HCT116 (cell line): Measurements from ENCODE around the gene USP31. TPM values are rescaled to one million over a fixed set of nuclear protein-coding genes. Genes with fewer than 3 reads are reported as not detected.

Source experiments
- ATAC-seq: fragments of 200-7000 bp; cut with Tn5 transposase; 2 replicates; pipeline ENCODE4 v1.9.1; 2020; ENCODE audit warnings: mild to moderate bottlenecking, moderate library complexity
- BruUV-seq: library from RNA; stranded (reverse); fragments of 400-500 nt; replicated peaks from 2 replicates; lab custom pipeline; 2021; lab: Mats Ljungman, UMichigan
- CTCF ChIA-PET: fragments of 300-600 bp; sonication (Branson Sonifier 250); formaldehyde crosslinking; loops from one replicate; lab custom pipeline; 2021; ENCODE audit warnings: antibody characterized with exemption; lab: Charles Lee
- POLR2A ChIA-PET: fragments of 300-600, 350-600 bp; sonication (Branson Sonifier 250); formaldehyde crosslinking; loops from one replicate; lab custom pipeline; 2021; ENCODE audit warnings: antibody characterized with exemption; lab: Charles Lee
- RAD21 ChIA-PET, 2 experiments: fragments of 300-600 bp; sonication (Branson Sonifier 250); formaldehyde crosslinking; loops; one replicate each; lab custom pipeline; 2023; ENCODE audit warnings: low total read pairs in 2 of 2; ENCODE audit not compliant: uncharacterized antibody in 2 of 2, unreplicated experiment in 2 of 2, low non-redundant PET in 1 of 2; lab: Charles Lee
- DNase-seq: peaks from one replicate; pipeline ENCODE4 v3.0.0-alpha.2; 2010; ENCODE audit warnings: low read depth, low spot score
- H2AFZ ChIP-seq: fragments of 200-600 bp; shearing (Covaris generic), sonication (generic); 2 replicates; pipeline ENCODE4 v1.6.1; 2017; ENCODE audit warnings: low read depth, mixed run types, mixed read lengths, antibody characterized with exemption, low read length; ENCODE audit not compliant: poor library complexity, severe bottlenecking
- H3K27ac ChIP-seq: 2 replicates; pipeline ENCODE4 v1.5.1; 2012; ENCODE audit warnings: low read depth, low read length
- H3K27me3 ChIP-seq: fragments of 200-600 bp; sonication (generic); 2 replicates; pipeline ENCODE4 v1.6.1; 2016; ENCODE audit warnings: mixed run types, low read length, mixed read lengths; ENCODE audit not compliant: insufficient read depth
- H3K36me3 ChIP-seq, 2 experiments: fragments of 200-500 bp in 1 of 2; fragments of 200-600 bp in 1 of 2; sonication (Bioruptor generic) in 1 of 2; sonication (generic) in 1 of 2; 2 replicates each; pipeline versions ENCODE4 v1.5.1 to v1.6.1; 2014 to 2016; ENCODE audit warnings: low read length in 2 of 2, inconsistent platforms in 1 of 2, mixed read lengths in 1 of 2, mixed run types in 1 of 2; ENCODE audit not compliant: insufficient read depth in 2 of 2, control insufficient read depth in 1 of 2
- H3K4me1 ChIP-seq, 2 experiments: fragments of 200-600 bp in 1 of 2; sonication (generic) in 1 of 2; 2 replicates each; pipeline versions ENCODE4 v1.5.1 to v1.6.1; 2012 to 2017; ENCODE audit warnings: low read length in 2 of 2, inconsistent platforms in 1 of 2, mild to moderate bottlenecking in 1 of 2, mixed read lengths in 1 of 2, mixed run types in 1 of 2, moderate library complexity in 1 of 2; ENCODE audit not compliant: insufficient read depth in 2 of 2, control insufficient read depth in 1 of 2
- H3K4me2 ChIP-seq: fragments of 200-600 bp; sonication (generic); 2 replicates; pipeline ENCODE4 v1.6.1; 2017; ENCODE audit warnings: mixed run types, low read length, mixed read lengths
- H3K4me3 ChIP-seq, 2 experiments: fragments of 200-600 bp in 1 of 2; sonication (generic) in 1 of 2; replicated peaks in 1 of 2; 2 replicates each; pipeline ENCODE4 v1.5.1; 2011 to 2016; ENCODE audit warnings: low read length in 2 of 2, control low read depth in 1 of 2, low read depth in 1 of 2, mild to moderate bottlenecking in 1 of 2, mixed read lengths in 1 of 2, mixed run types in 1 of 2
- H3K79me2 ChIP-seq: fragments of 200-600 bp; sonication (generic); 2 replicates; pipeline ENCODE4 v1.6.1; 2017; ENCODE audit warnings: mild to moderate bottlenecking, mixed run types, low read length, moderate library complexity, mixed read lengths; ENCODE audit not compliant: insufficient read depth
- H3K9ac ChIP-seq: fragments of 200-600 bp; sonication (generic); 2 replicates; pipeline ENCODE4 v1.6.1; 2016; ENCODE audit warnings: low read length, mixed read lengths
- H3K9me2 ChIP-seq: fragments of 200-600 bp; sonication (generic), shearing (Covaris generic); 2 replicates; pipeline ENCODE4 v1.6.1; 2017; ENCODE audit warnings: mixed run types, mild to moderate bottlenecking, moderate library complexity; ENCODE audit not compliant: insufficient read depth
- H3K9me3 ChIP-seq, 2 experiments: fragments of 200-500 bp in 1 of 2; fragments of 200-600 bp in 1 of 2; sonication (Bioruptor generic) in 1 of 2; sonication (generic) in 1 of 2; 2 replicates each; pipeline ENCODE4 v1.6.1; 2014 to 2017; ENCODE audit warnings: low read length in 2 of 2, mixed read lengths in 2 of 2, inconsistent platforms in 1 of 2, low read depth in 1 of 2, mild to moderate bottlenecking in 1 of 2, mixed run types in 1 of 2, moderate library complexity in 1 of 2; ENCODE audit not compliant: control insufficient read depth in 1 of 2, insufficient read depth in 1 of 2
- H4K20me1 ChIP-seq: fragments of 200-600 bp; sonication (generic), shearing (Covaris generic); 2 replicates; pipeline ENCODE4 v1.6.1; 2017; ENCODE audit warnings: mixed run types, mild to moderate bottlenecking, moderate library complexity; ENCODE audit not compliant: insufficient read depth
- SP1 ChIP-seq: IDR thresholded peaks from 2 replicates; pipeline ENCODE4 v1.6.1; 2012; ENCODE audit warnings: low read depth
- SRF ChIP-seq: IDR thresholded peaks from 2 replicates; pipeline ENCODE4 v1.6.1; 2012; ENCODE audit warnings: low read depth
- intact Hi-C: fragments of 100-400 bp; cut with micrococcal nuclease; formaldehyde crosslinking; loops from 2 replicates; pipeline ENCODE4 v1.10.0; 2022
- total RNA-seq: library from RNA; stranded (reverse); gene quantifications from one replicate; pipeline ENCODE4 v1.2.1, GENCODE V29; 2021; ENCODE audit not compliant: unreplicated experiment
- TF ChIP-seq, protein P1 (sequence below), 3 experiments: fragments of 200-600 bp in 1 of 3; sonication (generic) in 1 of 3; IDR thresholded peaks in 2 of 3; conservative IDR thresholded peaks in 1 of 3; 2 replicates each; pipeline ENCODE4 v1.5.1; 2012 to 2017; ENCODE audit warnings: low read depth in 2 of 3, low read length in 2 of 3, antibody characterized with exemption in 1 of 3, borderline replicate concordance in 1 of 3, control low read depth in 1 of 3, mild to moderate bottlenecking in 1 of 3, mixed read lengths in 1 of 3, mixed run types in 1 of 3, moderate library complexity in 1 of 3; ENCODE audit not compliant: insufficient read depth in 1 of 3

USP31 gene
- total RNA-seq, 1 experiment from 2014 or later: 12.2 TPM

DNA sequence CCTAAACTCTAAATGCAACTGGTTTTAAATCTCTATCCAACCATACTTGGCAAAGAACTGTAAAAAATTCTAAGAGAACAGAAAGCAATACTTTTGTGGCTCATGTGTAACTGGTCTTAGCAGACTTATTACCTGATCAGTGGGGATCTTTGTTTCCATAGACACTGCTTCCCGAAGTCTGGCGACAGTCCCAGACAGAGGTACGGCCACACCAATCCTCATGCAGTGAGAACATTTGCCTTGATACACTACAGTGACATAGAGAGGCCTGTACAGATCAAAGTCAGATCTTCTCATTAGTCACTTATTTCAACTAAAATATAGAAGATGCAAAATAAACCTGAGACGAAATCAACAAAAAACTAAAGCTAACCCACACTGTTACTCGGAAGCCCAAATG, 43.9 kb downstream of the USP31 start:
- ChIA-PET POLR2A (no interaction called here), CTCF (no interaction called here), RAD21 (no interaction called here)
- 0 out of 4 replicates have a peak, but pooled peaks cover 0 to 3% of the 10 kb centered on the region in 2 experiments for H3K36me3 ChIP-seq
- no peaks in the 10 kb centered on the region for H3K27me3 ChIP-seq
- DNase-seq: no peak
- H3K79me2 ChIP-seq: peaks cover 18% of the 10 kb centered on the region
- no peak overlapping the region for H3K27ac ChIP-seq
- H3K4me1 ChIP-seq: no peaks in the 10 kb centered on the region
- H2AFZ ChIP-seq: no peak overlapping the region
- no peaks in the 10 kb centered on the region for H4K20me1 ChIP-seq
- no peak overlapping the region for H3K4me2 ChIP-seq
- ATAC-seq: no peak
- BruUV-seq: no TSS peak
- H3K9ac ChIP-seq: no peak overlapping the region
- intact Hi-C loops: no loop called here
- no peak for TF ChIP-seq SP1
- no peak overlapping the region for H3K4me3 ChIP-seq
- no peaks in the 10 kb centered on the region for H3K9me2 ChIP-seq
- no peaks in the 10 kb centered on the region for H3K9me3 ChIP-seq

DNA sequence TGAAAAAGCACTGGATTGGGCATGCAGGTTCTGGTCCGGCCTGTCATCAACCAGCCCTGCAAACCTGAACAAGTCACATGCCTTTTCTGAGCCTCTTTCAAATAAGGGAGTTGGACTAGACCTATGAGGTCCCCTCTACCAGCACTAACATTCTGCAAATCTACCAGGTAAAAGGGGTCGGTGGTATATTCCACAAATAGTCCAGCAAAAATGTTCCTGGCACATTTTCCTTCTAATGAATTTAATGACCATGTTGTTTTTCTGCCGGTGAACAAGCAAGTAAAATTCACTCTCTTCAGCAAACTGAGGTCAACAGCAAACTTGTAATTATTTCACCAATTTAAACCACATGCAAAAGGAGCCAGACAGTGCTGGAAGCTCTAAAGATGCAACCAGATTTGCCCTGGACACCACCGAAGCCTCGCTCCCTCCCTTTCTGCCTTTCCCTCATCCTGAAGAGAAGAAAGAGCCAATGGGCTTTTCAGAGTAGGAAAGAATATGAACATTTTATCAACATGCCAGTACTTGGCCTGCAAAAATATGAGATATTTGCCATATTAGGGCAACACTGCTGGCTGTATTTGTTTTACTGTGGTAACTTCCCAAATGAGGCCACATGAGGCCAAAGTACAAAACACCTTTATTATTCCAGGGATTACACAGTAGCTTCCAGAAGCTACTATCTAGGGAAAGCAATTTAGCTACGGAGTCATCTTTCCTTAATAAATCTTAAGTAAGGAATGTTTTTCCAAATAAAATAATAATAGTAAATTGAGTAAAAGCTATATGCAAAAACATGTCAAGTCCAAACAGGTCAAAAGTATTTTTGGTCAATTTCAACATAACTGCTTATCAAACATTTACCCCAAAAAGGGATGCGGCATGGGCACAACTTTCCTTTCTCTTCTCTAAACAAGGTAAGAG, 45.0 kb downstream of the USP31 start:
- H2AFZ ChIP-seq: no peak overlapping the region
- H4K20me1 ChIP-seq: no peaks in the 10 kb centered on the region
- RAD21 ChIA-PET: no interaction called here
- POLR2A ChIA-PET: no interaction called here
- no TSS peak for BruUV-seq
- no peak overlapping the region for H3K9ac ChIP-seq
- no peaks in the 10 kb centered on the region for H3K4me1 ChIP-seq
- DNase-seq: no peak
- H3K9me2 ChIP-seq: no peaks in the 10 kb centered on the region
- no peaks in the 10 kb centered on the region for H3K27me3 ChIP-seq
- no peaks in the 10 kb centered on the region for H3K9me3 ChIP-seq
- TF ChIP-seq SRF: no peak
- TF ChIP-seq, protein P1, sequence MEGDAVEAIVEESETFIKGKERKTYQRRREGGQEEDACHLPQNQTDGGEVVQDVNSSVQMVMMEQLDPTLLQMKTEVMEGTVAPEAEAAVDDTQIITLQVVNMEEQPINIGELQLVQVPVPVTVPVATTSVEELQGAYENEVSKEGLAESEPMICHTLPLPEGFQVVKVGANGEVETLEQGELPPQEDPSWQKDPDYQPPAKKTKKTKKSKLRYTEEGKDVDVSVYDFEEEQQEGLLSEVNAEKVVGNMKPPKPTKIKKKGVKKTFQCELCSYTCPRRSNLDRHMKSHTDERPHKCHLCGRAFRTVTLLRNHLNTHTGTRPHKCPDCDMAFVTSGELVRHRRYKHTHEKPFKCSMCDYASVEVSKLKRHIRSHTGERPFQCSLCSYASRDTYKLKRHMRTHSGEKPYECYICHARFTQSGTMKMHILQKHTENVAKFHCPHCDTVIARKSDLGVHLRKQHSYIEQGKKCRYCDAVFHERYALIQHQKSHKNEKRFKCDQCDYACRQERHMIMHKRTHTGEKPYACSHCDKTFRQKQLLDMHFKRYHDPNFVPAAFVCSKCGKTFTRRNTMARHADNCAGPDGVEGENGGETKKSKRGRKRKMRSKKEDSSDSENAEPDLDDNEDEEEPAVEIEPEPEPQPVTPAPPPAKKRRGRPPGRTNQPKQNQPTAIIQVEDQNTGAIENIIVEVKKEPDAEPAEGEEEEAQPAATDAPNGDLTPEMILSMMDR (IDR thresholded peaks at IDR 0.05 in 2 of 3, conservative IDR thresholded peaks at IDR 0.05 in 1 of 3; ENCODE audit: borderline replicate concordance in 1 of 3, insufficient read depth in 1 of 3, low read depth in 2 of 3, low read length in 2 of 3): no peak
- TF ChIP-seq, all 23 proteins: peak for 0
- CTCF ChIA-PET: no interaction called here
- Histone ChIP-seq H3K79me2 (peaks cover 11% of the 10 kb centered on the region), H3K27ac (no peak overlapping the region), H3K36me3 (0 out of 4 replicates have a peak, but pooled peaks cover 0 to 3% of the 10 kb centered on the region in 2 experiments), H3K4me3 (no peak overlapping the region), H3K4me2 (no peak overlapping the region)
- intact Hi-C loops: no loop called here
- ATAC-seq: no peak
